GM23338 (cell line): ENCODE results near the gene RNF4. TPM values are rescaled to one million over a fixed set of nuclear protein-coding genes. Genes with fewer than 3 reads are reported as not detected.

Experiments used
- ATAC-seq: fragments of 200-7000 bp; cut with Tn5 transposase; 3 replicates; pipeline ENCODE4 v1.9.1; 2020
- DNase-seq: peaks from one replicate; pipeline ENCODE4 v3.0.0-alpha.2; 2015; ENCODE audit warnings: low spot score
- H2AFZ ChIP-seq: fragments of 200-600 bp; sonication (generic); 2 replicates; pipeline ENCODE4 v1.8.0; 2016; ENCODE audit warnings: antibody characterized with exemption, mild to moderate bottlenecking, moderate library complexity
- H3F3A ChIP-seq: fragments of 200-600 bp; sonication (generic); replicated peaks from 2 replicates; pipeline ENCODE4 v1.8.0; 2017; ENCODE audit warnings: antibody characterized with exemption, mixed run types, low read depth
- H3K27ac ChIP-seq: fragments of 200-600 bp; sonication (generic); 2 replicates; pipeline ENCODE4 v1.6.1; 2016; ENCODE audit warnings: low read depth
- H3K27me3 ChIP-seq: fragments of 200-600 bp; sonication (generic); 2 replicates; pipeline ENCODE4 v1.8.0; 2016; ENCODE audit warnings: mild to moderate bottlenecking, mixed run types, moderate library complexity; ENCODE audit not compliant: insufficient read depth
- H3K36me3 ChIP-seq: fragments of 200-600 bp; sonication (generic); 2 replicates; pipeline ENCODE4 v1.8.0; 2016; ENCODE audit warnings: mild to moderate bottlenecking; ENCODE audit not compliant: insufficient read depth
- H3K4me1 ChIP-seq: fragments of 200-600 bp; sonication (generic); 2 replicates; pipeline ENCODE4 v1.8.0; 2016; ENCODE audit warnings: mild to moderate bottlenecking, moderate library complexity; ENCODE audit not compliant: insufficient read depth
- H3K4me2 ChIP-seq: fragments of 200-600 bp; sonication (generic); 2 replicates; pipeline ENCODE4 v1.7.1; 2017; ENCODE audit warnings: mixed run types
- H3K4me3 ChIP-seq: fragments of 200-600 bp; sonication (generic); 2 replicates; pipeline ENCODE4 v1.6.1; 2016; ENCODE audit warnings: mixed run types
- H3K79me2 ChIP-seq: fragments of 200-600 bp; sonication (generic); replicated peaks from 2 replicates; pipeline ENCODE4 v1.8.0; 2017; ENCODE audit warnings: mild to moderate bottlenecking; ENCODE audit not compliant: insufficient read depth
- H3K9me2 ChIP-seq: fragments of 200-600 bp; sonication (generic); 2 replicates; pipeline ENCODE4 v1.8.0; 2017; ENCODE audit not compliant: insufficient read depth
- H4K20me1 ChIP-seq: fragments of 200-600 bp; sonication (generic); replicated peaks from 2 replicates; pipeline ENCODE4 v1.8.0; 2017; ENCODE audit warnings: mild to moderate bottlenecking; ENCODE audit not compliant: insufficient read depth
- H3K27ac Mint-ChIP-seq: 2 replicates; pipeline ENCODE4 v1.8.0; 2020; ENCODE audit warnings: inconsistent platforms, mild to moderate bottlenecking, moderate library complexity, mixed read lengths
- H3K27me3 Mint-ChIP-seq: 3 replicates; pipeline ENCODE4 v1.8.0; 2022; ENCODE audit warnings: low read depth, mild to moderate bottlenecking, moderate library complexity, mixed read lengths, inconsistent platforms; ENCODE audit not compliant: insufficient read depth, poor library complexity
- H3K36me3 Mint-ChIP-seq: 3 replicates; pipeline ENCODE4 v1.8.0; 2021; ENCODE audit warnings: low read depth, mild to moderate bottlenecking, inconsistent platforms, moderate library complexity, mixed read lengths
- H3K4me1 Mint-ChIP-seq: 3 replicates; pipeline ENCODE4 v1.8.0; 2020; ENCODE audit warnings: mild to moderate bottlenecking, inconsistent platforms, mixed read lengths
- H3K4me3 Mint-ChIP-seq: 3 replicates; pipeline ENCODE4 v1.8.0; 2021; ENCODE audit warnings: moderate library complexity, mild to moderate bottlenecking, inconsistent platforms, mixed read lengths
- H3K9me3 Mint-ChIP-seq: 3 replicates; pipeline ENCODE4 v1.8.0; 2020; ENCODE audit warnings: moderate library complexity, mild to moderate bottlenecking, inconsistent platforms, mixed read lengths
- CREB1 ChIP-seq: fragments of 250-450 bp; sonication (Bioruptor Pico); IDR thresholded peaks from 2 replicates; pipeline ENCODE4 v1.5.0; 2020; ENCODE audit warnings: low read depth, mild to moderate bottlenecking, moderate library complexity
- EZH2 ChIP-seq: fragments of 200-600 bp; sonication (generic); IDR thresholded peaks from one replicate; pipeline ENCODE4 v1.8.0; 2017; ENCODE audit warnings: antibody characterized with exemption, mild to moderate bottlenecking, low read depth; ENCODE audit not compliant: unreplicated experiment
- EZH2phosphoT487 ChIP-seq: fragments of 200-600 bp; sonication (generic); IDR thresholded peaks from one replicate; pipeline ENCODE4 v1.8.1; 2018; ENCODE audit warnings: antibody characterized with exemption; ENCODE audit not compliant: unreplicated experiment
- JUNB ChIP-seq: IDR thresholded peaks from one replicate; pipeline ENCODE4 v1.6.1; 2016; ENCODE audit warnings: antibody characterized with exemption; ENCODE audit not compliant: unreplicated experiment
- NANOG ChIP-seq: IDR thresholded peaks from 2 replicates; pipeline ENCODE4 v1.6.1; 2016; ENCODE audit warnings: antibody characterized with exemption, borderline replicate concordance
- POLR2AphosphoS5 ChIP-seq: IDR thresholded peaks from 2 replicates; pipeline ENCODE4 v1.6.1; 2016; ENCODE audit warnings: antibody characterized with exemption, low read depth
- STAT1 ChIP-seq: IDR thresholded peaks from one replicate; pipeline ENCODE4 v1.6.1; 2016; ENCODE audit warnings: antibody characterized with exemption; ENCODE audit not compliant: unreplicated experiment
- ZNF114 ChIP-seq: fragments of 250-450 bp; sonication (Bioruptor Pico); IDR thresholded peaks from 2 replicates; pipeline ENCODE4 v1.5.0; 2020; ENCODE audit warnings: mild to moderate bottlenecking, moderate library complexity
- ZNF331 ChIP-seq: fragments of 250-450 bp; sonication (Bioruptor Pico); IDR thresholded peaks from 2 replicates; pipeline ENCODE4 v1.5.0; 2020; ENCODE audit warnings: low read depth, mild to moderate bottlenecking, moderate library complexity
- polyA plus RNA-seq: library from polyadenylated mRNA; unstranded; fragments of >200 nt; fragmentation: Nextera tagmentation; extraction: Ambion mirVana; gene quantifications from 2 replicates; pipeline ENCODE4 v1.2.1, GENCODE V29; 2016
- total RNA-seq: library from RNA; depleted of rRNA; stranded (reverse); fragments of >200 nt; shearing (Covaris generic); gene quantifications from 2 replicates; pipeline ENCODE4 v1.2.3, GENCODE V29; 2014
- TF ChIP-seq, protein P1 (sequence below), 2 experiments: fragments of 200-600 bp in 1 of 2; sonication (generic) in 1 of 2; conservative IDR thresholded peaks; 2 replicates each; pipeline versions ENCODE4 v1.5.1 to v1.6.1; 2016 to 2017; ENCODE audit warnings: antibody characterized with exemption in 2 of 2, low read depth in 2 of 2, mild to moderate bottlenecking in 2 of 2, moderate library complexity in 1 of 2
- TF ChIP-seq, protein P2 (sequence below): IDR thresholded peaks from 2 replicates; pipeline ENCODE4 v1.6.1; 2016; ENCODE audit warnings: antibody characterized with exemption
- TF ChIP-seq, protein P3 (sequence below): fragments of 250-450 bp; sonication (Bioruptor Pico); IDR thresholded peaks from 2 replicates; pipeline ENCODE4 v1.5.0; 2020; ENCODE audit warnings: mild to moderate bottlenecking, moderate library complexity
- TF ChIP-seq, protein P4 (sequence below): IDR thresholded peaks from one replicate; pipeline ENCODE4 v1.6.1; 2018; ENCODE audit warnings: antibody characterized with exemption; ENCODE audit not compliant: unreplicated experiment

Gene RNF4
- total and polyA plus RNA-seq, 2 experiments from 2014 or later: 47.7 to 77.2 TPM

DNA sequence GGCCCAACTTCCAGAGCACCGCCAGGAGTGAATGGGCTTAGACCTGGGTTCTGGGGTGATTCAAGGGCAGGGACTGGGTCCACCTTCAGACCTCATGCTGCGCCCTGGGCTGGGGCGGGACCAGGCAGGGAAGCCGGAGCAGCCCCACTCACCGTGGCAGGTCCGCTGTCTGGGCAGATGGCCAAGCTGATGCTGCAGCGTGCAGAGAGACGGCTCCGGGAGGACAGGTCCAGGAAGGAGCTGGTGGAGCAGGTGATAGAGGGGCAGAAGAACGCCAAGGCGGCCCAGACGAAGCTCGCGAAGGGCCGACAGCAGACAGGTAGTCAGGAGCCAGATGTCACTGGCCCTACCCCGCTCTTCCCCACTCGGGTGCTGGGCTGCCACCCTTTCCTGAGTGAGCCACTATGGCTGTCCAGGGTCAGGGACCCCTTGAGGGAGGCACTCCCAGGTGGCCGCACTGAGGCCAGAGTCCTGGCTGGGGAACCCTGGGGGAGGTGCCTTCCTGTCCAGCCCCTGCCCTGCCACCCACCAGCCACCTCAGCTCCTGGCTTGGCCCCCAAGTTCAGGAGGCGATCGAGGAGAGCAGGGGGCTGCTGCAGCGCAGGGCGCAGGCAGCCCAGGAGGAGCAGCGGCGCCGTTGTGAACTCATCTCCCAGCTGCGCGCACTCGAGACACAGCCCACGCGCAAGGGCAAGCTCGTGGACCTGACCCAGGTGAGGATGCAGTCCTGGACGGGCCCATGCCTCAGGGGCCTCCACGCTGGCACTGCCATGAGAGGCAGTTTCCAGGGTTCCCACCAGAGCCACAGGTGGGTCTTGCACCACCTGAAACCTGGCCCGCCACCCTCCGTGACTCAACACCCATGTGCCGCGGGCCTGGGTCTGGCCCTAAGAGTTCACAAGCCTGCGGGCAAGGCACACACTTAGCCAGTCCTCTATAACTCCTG, 10.1 kb upstream of the RNF4 start:
- peaks cover 36% of the 10 kb centered on the region for H3K27me3 Mint-ChIP-seq
- no peak overlapping the region for H3K4me3 Mint-ChIP-seq
- Histone ChIP-seq H3K9me2 (no peaks in the 10 kb centered on the region), H4K20me1 (no peaks in the 10 kb centered on the region), H3K36me3 (no peaks in the 10 kb centered on the region), H3K27me3 (peaks cover 27% of the 10 kb centered on the region), H3K4me1 (peaks cover 10% of the 10 kb centered on the region; the same call in 1 of the 2 replicates), H3F3A (peaks cover 12% of the 10 kb centered on the region), H3K79me2 (no peaks in the 10 kb centered on the region), H3K4me2 (no peak overlapping the region), H3K27ac (no peak overlapping the region), H3K4me3 (no peak overlapping the region), H2AFZ (no peak overlapping the region)
- H3K9me3 Mint-ChIP-seq: no peaks in the 10 kb centered on the region
- ATAC-seq (no peak), DNase-seq (no peak)
- TF ChIP-seq STAT1: no peak
- no peak for TF ChIP-seq EZH2phosphoT487
- TF ChIP-seq, protein P1, sequence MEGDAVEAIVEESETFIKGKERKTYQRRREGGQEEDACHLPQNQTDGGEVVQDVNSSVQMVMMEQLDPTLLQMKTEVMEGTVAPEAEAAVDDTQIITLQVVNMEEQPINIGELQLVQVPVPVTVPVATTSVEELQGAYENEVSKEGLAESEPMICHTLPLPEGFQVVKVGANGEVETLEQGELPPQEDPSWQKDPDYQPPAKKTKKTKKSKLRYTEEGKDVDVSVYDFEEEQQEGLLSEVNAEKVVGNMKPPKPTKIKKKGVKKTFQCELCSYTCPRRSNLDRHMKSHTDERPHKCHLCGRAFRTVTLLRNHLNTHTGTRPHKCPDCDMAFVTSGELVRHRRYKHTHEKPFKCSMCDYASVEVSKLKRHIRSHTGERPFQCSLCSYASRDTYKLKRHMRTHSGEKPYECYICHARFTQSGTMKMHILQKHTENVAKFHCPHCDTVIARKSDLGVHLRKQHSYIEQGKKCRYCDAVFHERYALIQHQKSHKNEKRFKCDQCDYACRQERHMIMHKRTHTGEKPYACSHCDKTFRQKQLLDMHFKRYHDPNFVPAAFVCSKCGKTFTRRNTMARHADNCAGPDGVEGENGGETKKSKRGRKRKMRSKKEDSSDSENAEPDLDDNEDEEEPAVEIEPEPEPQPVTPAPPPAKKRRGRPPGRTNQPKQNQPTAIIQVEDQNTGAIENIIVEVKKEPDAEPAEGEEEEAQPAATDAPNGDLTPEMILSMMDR (conservative IDR thresholded peaks at IDR 0.05; ENCODE audit: low read depth in 2 of 2): no peak
- TF ChIP-seq CREB1 (CRISPR knock-in tag): no peak
- TF ChIP-seq, protein P2, sequence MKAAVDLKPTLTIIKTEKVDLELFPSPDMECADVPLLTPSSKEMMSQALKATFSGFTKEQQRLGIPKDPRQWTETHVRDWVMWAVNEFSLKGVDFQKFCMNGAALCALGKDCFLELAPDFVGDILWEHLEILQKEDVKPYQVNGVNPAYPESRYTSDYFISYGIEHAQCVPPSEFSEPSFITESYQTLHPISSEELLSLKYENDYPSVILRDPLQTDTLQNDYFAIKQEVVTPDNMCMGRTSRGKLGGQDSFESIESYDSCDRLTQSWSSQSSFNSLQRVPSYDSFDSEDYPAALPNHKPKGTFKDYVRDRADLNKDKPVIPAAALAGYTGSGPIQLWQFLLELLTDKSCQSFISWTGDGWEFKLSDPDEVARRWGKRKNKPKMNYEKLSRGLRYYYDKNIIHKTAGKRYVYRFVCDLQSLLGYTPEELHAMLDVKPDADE: no peak
- TF ChIP-seq, protein P3, sequence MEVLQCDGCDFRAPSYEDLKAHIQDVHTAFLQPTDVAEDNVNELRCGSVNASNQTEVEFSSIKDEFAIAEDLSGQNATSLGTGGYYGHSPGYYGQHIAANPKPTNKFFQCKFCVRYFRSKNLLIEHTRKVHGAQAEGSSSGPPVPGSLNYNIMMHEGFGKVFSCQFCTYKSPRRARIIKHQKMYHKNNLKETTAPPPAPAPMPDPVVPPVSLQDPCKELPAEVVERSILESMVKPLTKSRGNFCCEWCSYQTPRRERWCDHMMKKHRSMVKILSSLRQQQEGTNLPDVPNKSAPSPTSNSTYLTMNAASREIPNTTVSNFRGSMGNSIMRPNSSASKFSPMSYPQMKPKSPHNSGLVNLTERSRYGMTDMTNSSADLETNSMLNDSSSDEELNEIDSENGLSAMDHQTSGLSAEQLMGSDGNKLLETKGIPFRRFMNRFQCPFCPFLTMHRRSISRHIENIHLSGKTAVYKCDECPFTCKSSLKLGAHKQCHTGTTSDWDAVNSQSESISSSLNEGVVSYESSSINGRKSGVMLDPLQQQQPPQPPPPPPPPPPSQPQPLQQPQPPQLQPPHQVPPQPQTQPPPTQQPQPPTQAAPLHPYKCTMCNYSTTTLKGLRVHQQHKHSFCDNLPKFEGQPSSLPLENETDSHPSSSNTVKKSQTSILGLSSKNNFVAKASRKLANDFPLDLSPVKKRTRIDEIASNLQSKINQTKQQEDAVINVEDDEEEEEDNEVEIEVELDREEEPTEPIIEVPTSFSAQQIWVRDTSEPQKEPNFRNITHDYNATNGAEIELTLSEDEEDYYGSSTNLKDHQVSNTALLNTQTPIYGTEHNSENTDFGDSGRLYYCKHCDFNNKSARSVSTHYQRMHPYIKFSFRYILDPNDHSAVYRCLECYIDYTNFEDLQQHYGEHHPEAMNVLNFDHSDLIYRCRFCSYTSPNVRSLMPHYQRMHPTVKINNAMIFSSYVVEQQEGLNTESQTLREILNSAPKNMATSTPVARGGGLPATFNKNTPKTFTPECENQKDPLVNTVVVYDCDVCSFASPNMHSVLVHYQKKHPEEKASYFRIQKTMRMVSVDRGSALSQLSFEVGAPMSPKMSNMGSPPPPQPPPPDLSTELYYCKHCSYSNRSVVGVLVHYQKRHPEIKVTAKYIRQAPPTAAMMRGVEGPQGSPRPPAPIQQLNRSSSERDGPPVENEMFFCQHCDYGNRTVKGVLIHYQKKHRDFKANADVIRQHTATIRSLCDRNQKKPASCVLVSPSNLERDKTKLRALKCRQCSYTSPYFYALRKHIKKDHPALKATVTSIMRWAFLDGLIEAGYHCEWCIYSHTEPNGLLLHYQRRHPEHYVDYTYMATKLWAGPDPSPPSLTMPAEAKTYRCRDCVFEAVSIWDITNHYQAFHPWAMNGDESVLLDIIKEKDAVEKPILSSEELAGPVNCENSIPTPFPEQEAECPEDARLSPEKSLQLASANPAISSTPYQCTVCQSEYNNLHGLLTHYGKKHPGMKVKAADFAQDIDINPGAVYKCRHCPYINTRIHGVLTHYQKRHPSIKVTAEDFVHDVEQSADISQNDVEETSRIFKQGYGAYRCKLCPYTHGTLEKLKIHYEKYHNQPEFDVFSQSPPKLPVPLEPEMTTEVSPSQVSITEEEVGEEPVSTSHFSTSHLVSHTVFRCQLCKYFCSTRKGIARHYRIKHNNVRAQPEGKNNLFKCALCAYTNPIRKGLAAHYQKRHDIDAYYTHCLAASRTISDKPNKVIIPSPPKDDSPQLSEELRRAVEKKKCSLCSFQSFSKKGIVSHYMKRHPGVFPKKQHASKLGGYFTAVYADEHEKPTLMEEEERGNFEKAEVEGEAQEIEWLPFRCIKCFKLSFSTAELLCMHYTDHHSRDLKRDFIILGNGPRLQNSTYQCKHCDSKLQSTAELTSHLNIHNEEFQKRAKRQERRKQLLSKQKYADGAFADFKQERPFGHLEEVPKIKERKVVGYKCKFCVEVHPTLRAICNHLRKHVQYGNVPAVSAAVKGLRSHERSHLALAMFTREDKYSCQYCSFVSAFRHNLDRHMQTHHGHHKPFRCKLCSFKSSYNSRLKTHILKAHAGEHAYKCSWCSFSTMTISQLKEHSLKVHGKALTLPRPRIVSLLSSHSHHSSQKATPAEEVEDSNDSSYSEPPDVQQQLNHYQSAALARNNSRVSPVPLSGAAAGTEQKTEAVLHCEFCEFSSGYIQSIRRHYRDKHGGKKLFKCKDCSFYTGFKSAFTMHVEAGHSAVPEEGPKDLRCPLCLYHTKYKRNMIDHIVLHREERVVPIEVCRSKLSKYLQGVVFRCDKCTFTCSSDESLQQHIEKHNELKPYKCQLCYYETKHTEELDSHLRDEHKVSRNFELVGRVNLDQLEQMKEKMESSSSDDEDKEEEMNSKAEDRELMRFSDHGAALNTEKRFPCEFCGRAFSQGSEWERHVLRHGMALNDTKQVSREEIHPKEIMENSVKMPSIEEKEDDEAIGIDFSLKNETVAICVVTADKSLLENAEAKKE: no peak
- no peak for TF ChIP-seq ZNF331
- no peak for TF ChIP-seq EZH2
- TF ChIP-seq, protein P4, sequence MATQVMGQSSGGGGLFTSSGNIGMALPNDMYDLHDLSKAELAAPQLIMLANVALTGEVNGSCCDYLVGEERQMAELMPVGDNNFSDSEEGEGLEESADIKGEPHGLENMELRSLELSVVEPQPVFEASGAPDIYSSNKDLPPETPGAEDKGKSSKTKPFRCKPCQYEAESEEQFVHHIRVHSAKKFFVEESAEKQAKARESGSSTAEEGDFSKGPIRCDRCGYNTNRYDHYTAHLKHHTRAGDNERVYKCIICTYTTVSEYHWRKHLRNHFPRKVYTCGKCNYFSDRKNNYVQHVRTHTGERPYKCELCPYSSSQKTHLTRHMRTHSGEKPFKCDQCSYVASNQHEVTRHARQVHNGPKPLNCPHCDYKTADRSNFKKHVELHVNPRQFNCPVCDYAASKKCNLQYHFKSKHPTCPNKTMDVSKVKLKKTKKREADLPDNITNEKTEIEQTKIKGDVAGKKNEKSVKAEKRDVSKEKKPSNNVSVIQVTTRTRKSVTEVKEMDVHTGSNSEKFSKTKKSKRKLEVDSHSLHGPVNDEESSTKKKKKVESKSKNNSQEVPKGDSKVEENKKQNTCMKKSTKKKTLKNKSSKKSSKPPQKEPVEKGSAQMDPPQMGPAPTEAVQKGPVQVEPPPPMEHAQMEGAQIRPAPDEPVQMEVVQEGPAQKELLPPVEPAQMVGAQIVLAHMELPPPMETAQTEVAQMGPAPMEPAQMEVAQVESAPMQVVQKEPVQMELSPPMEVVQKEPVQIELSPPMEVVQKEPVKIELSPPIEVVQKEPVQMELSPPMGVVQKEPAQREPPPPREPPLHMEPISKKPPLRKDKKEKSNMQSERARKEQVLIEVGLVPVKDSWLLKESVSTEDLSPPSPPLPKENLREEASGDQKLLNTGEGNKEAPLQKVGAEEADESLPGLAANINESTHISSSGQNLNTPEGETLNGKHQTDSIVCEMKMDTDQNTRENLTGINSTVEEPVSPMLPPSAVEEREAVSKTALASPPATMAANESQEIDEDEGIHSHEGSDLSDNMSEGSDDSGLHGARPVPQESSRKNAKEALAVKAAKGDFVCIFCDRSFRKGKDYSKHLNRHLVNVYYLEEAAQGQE: no peak
- TF ChIP-seq ZNF114: no peak
- no peak for TF ChIP-seq NANOG
- no peak for TF ChIP-seq JUNB
- TF ChIP-seq POLR2AphosphoS5: no peak
- H3K27ac Mint-ChIP-seq: no peak overlapping the region
- H3K4me1 Mint-ChIP-seq: peaks cover 15% of the 10 kb centered on the region
- no peaks in the 10 kb centered on the region; the same call in 2 of the 3 replicates for H3K36me3 Mint-ChIP-seq
